Measurements from ENCODE around the gene EHBP1. TPM values are rescaled to one million over a fixed set of nuclear protein-coding genes. Genes with fewer than 3 reads are reported as not detected.

The EHBP1 gene
- total RNA-seq, 1 experiment from 2014 or later = 32.1 TPM

- Histone ChIP-seq H3K9me3 (ENCODE audit: low read depth, low read length, poor library complexity, severe bottlenecking) (no peaks in the 10 kb centered on the region), H3K27ac (ENCODE audit: low read depth, low read length, poor library complexity, severe bottlenecking) (no peak overlapping the region), H3K27me3 (replicated peaks; ENCODE audit: insufficient read depth, low read depth, low read length, poor library complexity) (no peaks in the 10 kb centered on the region), H3K36me3 (ENCODE audit: insufficient read depth, low read length, poor library complexity, severe bottlenecking) (no peaks in the 10 kb centered on the region), H3K4me1 (ENCODE audit: insufficient read depth, low read length, poor library complexity, severe bottlenecking) (no peaks in the 10 kb centered on the region), H3K4me3 (ENCODE audit: low read depth, low read length, poor library complexity, severe bottlenecking) (no peak overlapping the region)
- no peak for DNase-seq (ENCODE audit: low spot score)
- ChIA-PET POLR2A (ENCODE audit: low non-redundant PET) (no interaction called here), CTCF (no interaction called here)
- intact Hi-C loops (cut with micrococcal nuclease; ENCODE audit: unreplicated experiment) = no loop called here
- no peak for TF ChIP-seq CTCF (conservative IDR thresholded peaks at IDR 0.05; ENCODE audit: low read depth, low read length)
- no peak for TF ChIP-seq EZH2 (IDR thresholded peaks at IDR 0.05; ENCODE audit: borderline replicate concordance, low read depth, low read length, poor library complexity, severe bottlenecking)
- no TSS peak for BruUV-seq (replicated peaks)
Observed at GRCh38 chr2:62991605-62992004, 286.1 kb downstream of the EHBP1 start.

GRCh38 chr2:62992561-62992960 is 287.0 kb downstream of the EHBP1 start:
- Histone ChIP-seq H3K27me3 (replicated peaks; ENCODE audit: insufficient read depth, low read depth, low read length, poor library complexity) (no peaks in the 10 kb centered on the region), H3K27ac (ENCODE audit: low read depth, low read length, poor library complexity, severe bottlenecking) (no peak overlapping the region), H3K4me3 (ENCODE audit: low read depth, low read length, poor library complexity, severe bottlenecking) (no peak overlapping the region), H3K9me3 (ENCODE audit: low read depth, low read length, poor library complexity, severe bottlenecking) (no peaks in the 10 kb centered on the region), H3K36me3 (ENCODE audit: insufficient read depth, low read length, poor library complexity, severe bottlenecking) (no peaks in the 10 kb centered on the region), H3K4me1 (ENCODE audit: insufficient read depth, low read length, poor library complexity, severe bottlenecking) (no peaks in the 10 kb centered on the region)
- intact Hi-C loops (cut with micrococcal nuclease; ENCODE audit: unreplicated experiment) = no loop called here
- BruUV-seq (replicated peaks) = no TSS peak
- no peak for DNase-seq (ENCODE audit: low spot score)
- ChIA-PET CTCF (no interaction called here), POLR2A (ENCODE audit: low non-redundant PET) (no interaction called here)
- no peak for TF ChIP-seq EZH2 (IDR thresholded peaks at IDR 0.05; ENCODE audit: borderline replicate concordance, low read depth, low read length, poor library complexity, severe bottlenecking)
- TF ChIP-seq CTCF (conservative IDR thresholded peaks at IDR 0.05; ENCODE audit: low read depth, low read length) = no peak

- H3K4me1 ChIP-seq (ENCODE audit: insufficient read depth, low read length, poor library complexity, severe bottlenecking) = peaks cover 3% of the 10 kb centered on the region
- H3K36me3 ChIP-seq (ENCODE audit: insufficient read depth, low read length, poor library complexity, severe bottlenecking) = no peaks in the 10 kb centered on the region
- H3K9me3 ChIP-seq (ENCODE audit: low read depth, low read length, poor library complexity, severe bottlenecking) = no peaks in the 10 kb centered on the region
- no TSS peak for BruUV-seq (replicated peaks)
- DNase-seq (ENCODE audit: low spot score) = no peak
- no peak overlapping the region for H3K4me3 ChIP-seq (ENCODE audit: low read depth, low read length, poor library complexity, severe bottlenecking)
- H3K27me3 ChIP-seq (replicated peaks; ENCODE audit: insufficient read depth, low read depth, low read length, poor library complexity) = no peaks in the 10 kb centered on the region
- CTCF ChIA-PET = no interaction called here
- intact Hi-C loops (cut with micrococcal nuclease; ENCODE audit: unreplicated experiment) = no loop called here
- no peak for TF ChIP-seq EZH2 (IDR thresholded peaks at IDR 0.05; ENCODE audit: borderline replicate concordance, low read depth, low read length, poor library complexity, severe bottlenecking)
- no peak for TF ChIP-seq CTCF (conservative IDR thresholded peaks at IDR 0.05; ENCODE audit: low read depth, low read length)
- POLR2A ChIA-PET (ENCODE audit: low non-redundant PET) = no interaction called here
- H3K27ac ChIP-seq (ENCODE audit: low read depth, low read length, poor library complexity, severe bottlenecking) = no peak overlapping the region
Observed at GRCh38 chr2:62994206-62994605, 288.7 kb downstream of the EHBP1 start.
